ENCODE results near the gene TLE4. TPM values are rescaled to one million over a fixed set of nuclear protein-coding genes. Genes with fewer than 3 reads are reported as not detected.

Gene TLE4
- polyA plus RNA-seq, 1 donor (not counting 4 experiments of a cell fraction or from before 2014, with no cell fraction given), result 14.7 TPM

DNA sequence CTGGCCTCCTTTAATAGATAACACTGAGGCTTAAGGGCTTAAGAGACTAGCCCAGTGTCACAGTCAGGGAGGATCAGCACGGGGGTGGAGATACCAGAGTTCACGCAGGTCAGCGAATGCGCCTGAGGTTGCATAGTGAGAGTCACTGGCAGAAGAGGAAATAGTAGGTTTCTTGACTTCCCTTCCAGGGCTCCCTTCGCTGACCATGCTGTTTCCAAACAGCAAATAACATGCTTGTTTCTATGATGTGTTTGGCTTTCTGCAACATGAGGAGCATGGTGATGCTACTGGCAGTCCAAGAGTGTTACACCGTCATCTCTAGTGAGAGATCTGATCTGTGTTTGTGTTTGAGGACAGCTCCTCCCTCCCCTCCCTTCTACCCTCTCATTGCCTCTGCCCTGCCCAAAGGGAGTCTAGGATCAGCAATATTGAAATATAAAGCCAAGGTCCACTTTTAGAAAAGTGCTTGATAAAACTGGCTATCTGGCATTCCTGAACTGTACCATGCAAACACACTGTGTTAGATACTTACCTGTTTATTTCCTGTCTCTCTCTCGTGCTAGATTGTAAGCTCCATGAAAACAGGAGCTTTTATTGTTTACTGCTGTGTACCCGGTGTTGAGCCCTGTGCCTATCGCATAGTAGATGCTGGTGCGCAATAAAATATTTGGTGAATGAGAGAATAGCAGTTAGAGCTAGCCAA, 12.3 kb downstream of the TLE4 start:
- Histone ChIP-seq H3K9ac (ENCODE audit: control insufficient read depth, extremely low read depth, insufficient read depth, low read length) (no peak overlapping the region), H3K9me3 (ENCODE audit: control insufficient read depth, low read depth, low read length) (no peaks in the 10 kb centered on the region), H2AFZ (ENCODE audit: control insufficient read depth, low read length) (no peak overlapping the region), H3K27ac (ENCODE audit: control insufficient read depth, insufficient read depth, low read length) (no peak overlapping the region), H3K9me1 (ENCODE audit: control insufficient read depth, extremely low read depth, insufficient read depth, low read length) (no peaks in the 10 kb centered on the region), H3K4me1 (ENCODE audit: control insufficient read depth, extremely low read depth, insufficient read depth, low read length) (peaks cover 13% of the 10 kb centered on the region), H3K79me2 (ENCODE audit: control insufficient read depth, insufficient read depth, low read length) (peaks cover 15% of the 10 kb centered on the region), H3K27me3 (ENCODE audit: control insufficient read depth, extremely low read depth, insufficient read depth, low read length) (no peaks in the 10 kb centered on the region), H3K36me3 (ENCODE audit: control insufficient read depth in 2 of 2, extremely low read depth in 1 of 2, insufficient read depth in 2 of 2, low read length in 2 of 2) (peaks cover 0 to 1% of the 10 kb centered on the region in 2 experiments), H3K4me3 (ENCODE audit: control insufficient read depth in 2 of 3, extremely low read depth in 1 of 3, insufficient read depth in 2 of 3, low read depth in 1 of 3, low read length in 3 of 3) (no peak overlapping the region), H4K20me1 (ENCODE audit: control insufficient read depth, extremely low read depth, insufficient read depth, low read length) (no peaks in the 10 kb centered on the region), H3K4me2 (ENCODE audit: control insufficient read depth, extremely low read depth, insufficient read depth, low read depth, low read length) (no peak overlapping the region)
- dilution Hi-C loops (cut with MboI; ENCODE audit: extremely low pct_ligation_motif_present, low sequenced_read_pairs), result no loop called here
- no peak for DNase-seq (ENCODE audit: low read depth, low spot score)
- TF ChIP-seq EZH2 (IDR thresholded peaks at IDR 0.05; ENCODE audit: low read length), result no peak
- TF ChIP-seq, protein P1, sequence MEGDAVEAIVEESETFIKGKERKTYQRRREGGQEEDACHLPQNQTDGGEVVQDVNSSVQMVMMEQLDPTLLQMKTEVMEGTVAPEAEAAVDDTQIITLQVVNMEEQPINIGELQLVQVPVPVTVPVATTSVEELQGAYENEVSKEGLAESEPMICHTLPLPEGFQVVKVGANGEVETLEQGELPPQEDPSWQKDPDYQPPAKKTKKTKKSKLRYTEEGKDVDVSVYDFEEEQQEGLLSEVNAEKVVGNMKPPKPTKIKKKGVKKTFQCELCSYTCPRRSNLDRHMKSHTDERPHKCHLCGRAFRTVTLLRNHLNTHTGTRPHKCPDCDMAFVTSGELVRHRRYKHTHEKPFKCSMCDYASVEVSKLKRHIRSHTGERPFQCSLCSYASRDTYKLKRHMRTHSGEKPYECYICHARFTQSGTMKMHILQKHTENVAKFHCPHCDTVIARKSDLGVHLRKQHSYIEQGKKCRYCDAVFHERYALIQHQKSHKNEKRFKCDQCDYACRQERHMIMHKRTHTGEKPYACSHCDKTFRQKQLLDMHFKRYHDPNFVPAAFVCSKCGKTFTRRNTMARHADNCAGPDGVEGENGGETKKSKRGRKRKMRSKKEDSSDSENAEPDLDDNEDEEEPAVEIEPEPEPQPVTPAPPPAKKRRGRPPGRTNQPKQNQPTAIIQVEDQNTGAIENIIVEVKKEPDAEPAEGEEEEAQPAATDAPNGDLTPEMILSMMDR (optimal IDR thresholded peaks at IDR 0.05 in 1 of 3, IDR thresholded peaks at IDR 0.05 in 1 of 3, conservative IDR thresholded peaks at IDR 0.05 in 1 of 3; ENCODE audit: extremely low read depth in 1 of 3, insufficient read depth in 2 of 3, low read length in 3 of 3), result no peak
- no peak for FAIRE-seq

DNA sequence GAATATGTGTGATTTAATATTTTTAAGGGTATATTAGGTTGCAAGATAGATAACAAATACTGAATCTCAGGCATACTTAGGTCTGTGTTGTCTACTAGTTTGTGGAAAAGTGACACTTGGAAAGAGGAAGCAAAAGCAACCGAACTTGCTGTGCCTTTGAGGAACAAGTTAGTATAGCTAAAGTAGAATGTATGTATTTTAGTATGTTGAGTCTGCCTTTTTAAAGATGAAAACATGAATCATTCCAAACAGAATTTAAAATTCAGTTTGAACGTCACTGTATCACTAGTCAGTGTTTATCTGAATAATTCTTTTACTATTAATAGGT, 12.9 kb downstream of the TLE4 start:
- dilution Hi-C loops (cut with MboI; ENCODE audit: extremely low pct_ligation_motif_present, low sequenced_read_pairs), result no loop called here
- peaks cover 13% of the 10 kb centered on the region for H3K4me1 ChIP-seq (ENCODE audit: control insufficient read depth, extremely low read depth, insufficient read depth, low read length)
- no peak overlapping the region for H3K9ac ChIP-seq (ENCODE audit: control insufficient read depth, extremely low read depth, insufficient read depth, low read length)
- H3K79me2 ChIP-seq (ENCODE audit: control insufficient read depth, insufficient read depth, low read length), result peaks cover 15% of the 10 kb centered on the region
- no peak overlapping the region for H3K4me2 ChIP-seq (ENCODE audit: control insufficient read depth, extremely low read depth, insufficient read depth, low read depth, low read length)
- H3K9me1 ChIP-seq (ENCODE audit: control insufficient read depth, extremely low read depth, insufficient read depth, low read length), result no peaks in the 10 kb centered on the region
- H4K20me1 ChIP-seq (ENCODE audit: control insufficient read depth, extremely low read depth, insufficient read depth, low read length), result no peaks in the 10 kb centered on the region
- H3K9me3 ChIP-seq (ENCODE audit: control insufficient read depth, low read depth, low read length), result no peaks in the 10 kb centered on the region
- no peak overlapping the region for H2AFZ ChIP-seq (ENCODE audit: control insufficient read depth, low read length)
- DNase-seq (ENCODE audit: low read depth, low spot score), result no peak
- TF ChIP-seq, protein P1 (optimal IDR thresholded peaks at IDR 0.05 in 1 of 3, IDR thresholded peaks at IDR 0.05 in 1 of 3, conservative IDR thresholded peaks at IDR 0.05 in 1 of 3; ENCODE audit: extremely low read depth in 1 of 3, insufficient read depth in 2 of 3, low read length in 3 of 3), result no peak
- TF ChIP-seq EZH2 (IDR thresholded peaks at IDR 0.05; ENCODE audit: low read length), result no peak
- no peak overlapping the region for H3K4me3 ChIP-seq (ENCODE audit: control insufficient read depth in 2 of 3, extremely low read depth in 1 of 3, insufficient read depth in 2 of 3, low read depth in 1 of 3, low read length in 3 of 3)
- no peaks in the 10 kb centered on the region for H3K27me3 ChIP-seq (ENCODE audit: control insufficient read depth, extremely low read depth, insufficient read depth, low read length)
- FAIRE-seq, result no peak
- peaks cover 0 to 1% of the 10 kb centered on the region in 2 experiments for H3K36me3 ChIP-seq (ENCODE audit: control insufficient read depth in 2 of 2, extremely low read depth in 1 of 2, insufficient read depth in 2 of 2, low read length in 2 of 2)
- no peak overlapping the region for H3K27ac ChIP-seq (ENCODE audit: control insufficient read depth, insufficient read depth, low read length)

All from keratinocyte (primary cell).